ENCODE data around the gene PIGW.
"Not testable (repeated sequence)": the region's sequence is repeated elsewhere in the genome, so short reads cannot be mapped to it uniquely, and the experiment has no call there.

The PIGW gene

GRCh38 chr17:36507266-36507665 lies 27.5 kb upstream of the PIGW start:
- FAIRE-seq: no peak
- no peak for DNase-seq (ENCODE audit: insufficient read length, low spot score)

- not testable (repeated sequence) for FAIRE-seq; DNase-seq (ENCODE audit: insufficient read length, low spot score)
These were observed 26.3 kb upstream of the PIGW start for GRCh38 chr17:36508439-36508838.

GRCh38 chr17:36509272-36509985 lies 25.4 kb upstream of the PIGW start:
- DNase-seq (ENCODE audit: insufficient read length, low spot score) (no peak), FAIRE-seq (no peak)

GRCh38 chr17:36510636-36511035 lies 24.2 kb upstream of the PIGW start:
- DNase-seq (ENCODE audit: insufficient read length, low spot score) (no peak), FAIRE-seq (no peak)

GRCh38 chr17:36511216-36511615 lies 23.6 kb upstream of the PIGW start:
- DNase-seq (ENCODE audit: insufficient read length, low spot score) (no peak), FAIRE-seq (no peak)

GRCh38 chr17:36512641-36513040 lies 22.1 kb upstream of the PIGW start:
- DNase-seq (ENCODE audit: insufficient read length, low spot score): no peak

GRCh38 chr17:36514856-36515255 lies 19.9 kb upstream of the PIGW start:
- FAIRE-seq: no peak
- DNase-seq (ENCODE audit: insufficient read length, low spot score): no peak

More at GRCh38 chr17:36512641-36513040, 22.1 kb upstream of the PIGW start:
- FAIRE-seq: no peak

- DNase-seq (ENCODE audit: insufficient read length, low spot score): no peak
- FAIRE-seq: no peak
These were observed 18.9 kb upstream of the PIGW start for GRCh38 chr17:36515837-36516236.

- no peak for FAIRE-seq
- DNase-seq (ENCODE audit: insufficient read length, low spot score): no peak
These were observed 11.7 kb upstream of the PIGW start for GRCh38 chr17:36523113-36523512.

- DNase-seq (ENCODE audit: insufficient read length, low spot score): no peak
- FAIRE-seq: no peak
These were observed 10.3 kb upstream of the PIGW start for GRCh38 chr17:36524428-36524876.

GRCh38 chr17:36525113-36525512 lies 9.7 kb upstream of the PIGW start:
- FAIRE-seq: no peak
- no peak for DNase-seq (ENCODE audit: insufficient read length, low spot score)

- no peak for FAIRE-seq
These were observed 8.9 kb upstream of the PIGW start for GRCh38 chr17:36525888-36526287.

GRCh38 chr17:36527621-36528250 lies 7.1 kb upstream of the PIGW start:
- FAIRE-seq (no peak), DNase-seq (ENCODE audit: insufficient read length, low spot score) (no peak)

More at GRCh38 chr17:36525888-36526287, 8.9 kb upstream of the PIGW start:
- DNase-seq (ENCODE audit: insufficient read length, low spot score): no peak

- FAIRE-seq: no peak
- no peak for DNase-seq (ENCODE audit: insufficient read length, low spot score)
These were observed 5.7 kb upstream of the PIGW start for GRCh38 chr17:36529121-36529520.

- DNase-seq (ENCODE audit: insufficient read length, low spot score) (no peak), FAIRE-seq (no peak)
These were observed 2.3 kb upstream of the PIGW start for GRCh38 chr17:36532435-36532975.

- peak; percentile 75 for DNase-seq (ENCODE audit: insufficient read length, low spot score)
- no peak for FAIRE-seq
These were observed 600 bp upstream of the PIGW start for GRCh38 chr17:36533935-36534839.

GRCh38 chr17:36535669-36536081 lies 888 bp downstream of the PIGW start:
- FAIRE-seq (no peak), DNase-seq (ENCODE audit: insufficient read length, low spot score) (no peak)

GRCh38 chr17:36540696-36541095 lies 5.9 kb downstream of the PIGW start:
- DNase-seq (ENCODE audit: insufficient read length, low spot score) (no peak), FAIRE-seq (no peak)

GRCh38 chr17:36542755-36543154 lies 8.0 kb downstream of the PIGW start:
- DNase-seq (ENCODE audit: insufficient read length, low spot score) (no peak), FAIRE-seq (no peak)

GRCh38 chr17:36544044-36544306 lies 9.2 kb downstream of the PIGW start:
- peak; percentile 54 for DNase-seq (ENCODE audit: insufficient read length, low spot score)
- no peak for FAIRE-seq
